Measurements from ENCODE around the gene CACNA1D.

Gene CACNA1D

DNA sequence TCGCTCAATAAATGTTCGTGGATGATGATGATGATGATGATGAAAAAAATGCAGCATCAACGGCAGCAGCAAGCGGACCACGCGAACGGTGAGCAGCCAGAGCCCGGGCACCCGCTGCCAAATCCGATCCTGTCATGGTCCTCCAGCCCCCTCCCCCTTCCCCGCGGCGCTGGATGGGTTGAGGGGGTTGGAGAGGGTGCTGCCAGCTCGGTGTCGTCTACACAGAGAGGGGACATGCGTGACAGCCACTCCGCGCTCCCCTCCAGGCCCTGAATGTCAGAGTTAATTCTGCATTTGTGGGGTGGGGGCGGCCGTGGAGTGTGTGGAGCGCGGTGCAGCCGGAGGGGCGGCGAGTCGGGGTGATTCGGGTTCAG lies 722 bp downstream of the CACNA1D start:
- no peaks in the 10 kb centered on the region for H3K36me3 ChIP-seq (ENCODE audit: control insufficient read depth in 5 of 5, insufficient read depth in 5 of 5, low read length in 5 of 5)
- H3K27ac ChIP-seq (ENCODE audit: low read depth, low read length): no peak overlapping the region
- H3K9ac ChIP-seq (ENCODE audit: low read length in 5 of 5): no peak overlapping the region
- H3K4me1 ChIP-seq (ENCODE audit: control insufficient read depth in 5 of 5, insufficient read depth in 5 of 5, low read length in 5 of 5): peaks cover 0 to 19% (median 17%) of the 10 kb centered on the region in 5 donors
- H3K9me3 ChIP-seq (ENCODE audit: control insufficient read depth in 5 of 5, low read length in 5 of 5): no peaks in the 10 kb centered on the region
- peak overlapping the region in 4 of 5 donors; percentile 11 to 54 (median 41) for H3K4me3 ChIP-seq (ENCODE audit: low read depth in 1 of 5, low read length in 5 of 5)
- H3K27me3 ChIP-seq (ENCODE audit: control insufficient read depth in 5 of 5, insufficient read depth in 4 of 5, low read length in 5 of 5): peaks cover 6 to 38% (median 29%) of the 10 kb centered on the region in 5 donors

DNA sequence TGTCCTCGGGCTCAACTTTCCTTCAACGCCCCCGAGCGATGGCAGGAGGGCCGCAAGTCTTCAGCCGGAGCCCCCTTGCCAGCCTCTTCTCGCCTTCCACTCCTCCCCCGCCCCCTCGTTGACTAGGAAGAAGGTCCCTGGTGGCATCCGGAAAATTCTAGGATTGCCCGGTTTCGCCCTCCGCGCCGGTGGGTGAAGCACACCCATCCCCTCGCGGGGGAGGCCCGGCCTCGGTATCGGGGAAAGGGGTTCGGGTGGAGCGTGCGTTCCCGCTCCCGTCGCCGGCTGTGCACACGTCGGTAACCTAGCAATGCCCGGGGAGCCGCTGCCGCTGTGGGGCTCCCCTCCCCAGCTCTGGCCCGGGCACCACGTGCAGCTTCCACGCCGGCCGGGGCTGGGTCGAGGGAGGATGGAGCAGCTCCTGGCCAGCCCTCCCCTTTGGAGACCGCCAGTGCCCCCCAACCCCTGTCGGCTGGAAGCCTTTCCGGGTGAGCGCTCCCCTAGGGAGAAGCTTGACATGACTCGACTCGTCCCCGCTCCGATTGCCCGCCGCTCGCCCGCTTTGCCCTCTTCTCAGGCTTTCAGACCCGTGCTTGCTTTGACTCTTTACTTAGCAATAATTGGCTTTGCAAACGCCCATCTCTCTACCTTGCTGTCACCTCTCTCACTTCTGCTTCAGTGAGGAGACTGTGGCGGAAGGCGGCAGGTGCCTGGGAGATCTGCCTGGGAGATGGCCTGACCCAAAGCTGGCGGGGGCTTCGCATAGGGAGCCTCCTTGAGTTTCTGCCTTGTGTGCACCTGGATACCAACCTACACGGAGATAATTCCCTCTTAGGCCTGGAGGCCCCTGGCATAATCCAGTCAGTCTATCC lies 1.3 kb downstream of the CACNA1D start:
- Histone ChIP-seq H3K27me3 (ENCODE audit: control insufficient read depth in 5 of 5, insufficient read depth in 4 of 5, low read length in 5 of 5) (peaks cover 6 to 38% (median 25%) of the 10 kb centered on the region in 5 donors), H3K4me3 (ENCODE audit: low read depth in 1 of 5, low read length in 5 of 5) (peak overlapping the region in 4 of 5 donors; percentile 11 to 54 (median 41)), H3K9me3 (ENCODE audit: control insufficient read depth in 5 of 5, low read length in 5 of 5) (no peaks in the 10 kb centered on the region), H3K27ac (ENCODE audit: low read depth, low read length) (no peak overlapping the region), H3K4me1 (ENCODE audit: control insufficient read depth in 5 of 5, insufficient read depth in 5 of 5, low read length in 5 of 5) (peaks cover 0 to 19% (median 17%) of the 10 kb centered on the region in 5 donors), H3K36me3 (ENCODE audit: control insufficient read depth in 5 of 5, insufficient read depth in 5 of 5, low read length in 5 of 5) (no peaks in the 10 kb centered on the region), H3K9ac (ENCODE audit: low read length in 5 of 5) (no peak overlapping the region)

DNA sequence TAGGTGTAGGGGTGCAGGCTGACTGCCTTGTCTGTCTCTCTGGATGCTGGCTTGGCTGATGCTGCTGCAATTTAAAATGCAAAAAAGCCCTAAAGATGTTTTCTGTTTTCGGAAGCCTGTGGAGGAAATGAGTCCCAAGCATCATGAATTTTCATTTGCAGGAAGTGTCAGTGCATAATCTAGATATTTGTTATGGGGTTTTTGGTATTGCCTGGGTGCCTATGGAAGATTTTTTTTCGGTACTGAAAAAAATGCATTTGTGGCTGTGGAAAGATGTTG lies 1.9 kb downstream of the CACNA1D start:
- no peaks in the 10 kb centered on the region for H3K9me3 ChIP-seq (ENCODE audit: control insufficient read depth in 5 of 5, low read length in 5 of 5)
- no peak overlapping the region for H3K27ac ChIP-seq (ENCODE audit: low read depth, low read length)
- H3K4me3 ChIP-seq (ENCODE audit: low read depth in 1 of 5, low read length in 5 of 5): no peak overlapping the region
- no peaks in the 10 kb centered on the region for H3K36me3 ChIP-seq (ENCODE audit: control insufficient read depth in 5 of 5, insufficient read depth in 5 of 5, low read length in 5 of 5)
- H3K27me3 ChIP-seq (ENCODE audit: control insufficient read depth in 5 of 5, insufficient read depth in 4 of 5, low read length in 5 of 5): peaks cover 6 to 38% (median 29%) of the 10 kb centered on the region in 5 donors
- H3K4me1 ChIP-seq (ENCODE audit: control insufficient read depth in 5 of 5, insufficient read depth in 5 of 5, low read length in 5 of 5): peaks cover 0 to 19% (median 17%) of the 10 kb centered on the region in 5 donors
- no peak overlapping the region for H3K9ac ChIP-seq (ENCODE audit: low read length in 5 of 5)

DNA sequence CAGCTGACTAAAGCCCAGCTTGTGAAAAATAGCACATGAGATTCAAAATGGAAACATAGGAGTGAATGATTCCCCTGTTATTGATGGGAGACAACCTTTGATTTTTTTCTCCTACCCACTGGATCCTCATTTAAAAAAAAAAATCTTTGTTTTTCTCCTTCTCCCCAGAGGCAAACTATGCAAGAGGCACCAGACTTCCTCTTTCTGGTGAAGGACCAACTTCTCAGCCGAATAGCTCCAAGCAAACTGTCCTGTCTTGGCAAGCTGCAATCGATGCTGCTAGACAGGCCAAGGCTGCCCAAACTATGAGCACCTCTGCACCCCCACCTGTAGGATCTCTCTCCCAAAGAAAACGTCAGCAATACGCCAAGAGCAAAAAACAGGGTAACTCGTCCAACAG lies 2.6 kb downstream of the CACNA1D start:
- no peaks in the 10 kb centered on the region for H3K9me3 ChIP-seq (ENCODE audit: control insufficient read depth in 5 of 5, low read length in 5 of 5)
- no peak overlapping the region for H3K27ac ChIP-seq (ENCODE audit: low read depth, low read length)
- H3K9ac ChIP-seq (ENCODE audit: low read length in 5 of 5): no peak overlapping the region
- H3K27me3 ChIP-seq (ENCODE audit: control insufficient read depth in 5 of 5, insufficient read depth in 4 of 5, low read length in 5 of 5): peaks cover 6 to 38% (median 29%) of the 10 kb centered on the region in 5 donors
- H3K36me3 ChIP-seq (ENCODE audit: control insufficient read depth in 5 of 5, insufficient read depth in 5 of 5, low read length in 5 of 5): no peaks in the 10 kb centered on the region
- peaks cover 0 to 19% (median 17%) of the 10 kb centered on the region in 5 donors for H3K4me1 ChIP-seq (ENCODE audit: control insufficient read depth in 5 of 5, insufficient read depth in 5 of 5, low read length in 5 of 5)
- no peak overlapping the region for H3K4me3 ChIP-seq (ENCODE audit: low read depth in 1 of 5, low read length in 5 of 5)

DNA sequence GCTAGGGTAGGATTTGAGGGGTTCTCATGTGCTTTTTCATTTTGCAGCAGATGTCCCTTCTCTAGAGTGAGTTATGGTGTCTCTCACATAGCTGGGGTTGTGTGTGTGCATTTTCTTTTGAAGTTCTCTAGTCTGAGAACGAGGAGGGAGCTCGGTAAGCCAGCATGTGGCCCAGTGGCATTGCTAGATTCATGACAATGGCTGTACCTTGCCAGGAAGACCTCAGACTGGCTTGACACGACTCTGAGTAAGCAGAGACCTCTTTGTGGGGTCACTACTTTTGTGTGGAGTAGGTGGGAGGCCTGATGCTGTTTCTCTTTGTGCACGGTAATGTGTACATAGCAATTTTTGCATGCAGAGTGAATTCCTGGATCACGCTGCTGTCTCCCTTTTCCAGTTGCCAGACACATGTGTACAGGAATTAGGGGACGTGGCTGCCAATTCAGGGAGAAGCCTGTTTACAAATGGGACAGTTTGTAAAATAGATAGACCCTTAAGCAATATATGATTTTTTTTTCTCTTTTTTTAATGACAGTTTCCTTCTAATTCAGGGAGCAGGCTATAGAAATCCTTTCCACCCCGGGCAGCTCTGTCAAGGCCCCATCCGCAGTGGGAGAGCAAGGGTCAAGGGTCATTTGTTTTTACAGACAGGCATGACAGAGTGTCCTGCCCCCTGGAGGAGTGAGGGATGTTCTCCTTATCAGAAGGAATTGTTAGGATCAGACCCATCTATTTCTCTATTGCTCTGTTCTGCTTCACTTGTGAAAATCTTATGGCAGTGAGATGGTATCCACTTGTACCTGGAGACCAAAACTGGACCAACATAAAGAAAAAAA lies 4.6 kb downstream of the CACNA1D start:
- Histone ChIP-seq H3K27ac (ENCODE audit: low read depth, low read length) (no peak overlapping the region), H3K9me3 (ENCODE audit: control insufficient read depth in 5 of 5, low read length in 5 of 5) (no peaks in the 10 kb centered on the region), H3K4me3 (ENCODE audit: low read depth in 1 of 5, low read length in 5 of 5) (no peak overlapping the region), H3K36me3 (ENCODE audit: control insufficient read depth in 5 of 5, insufficient read depth in 5 of 5, low read length in 5 of 5) (no peaks in the 10 kb centered on the region), H3K9ac (ENCODE audit: low read length in 5 of 5) (no peak overlapping the region), H3K4me1 (ENCODE audit: control insufficient read depth in 5 of 5, insufficient read depth in 5 of 5, low read length in 5 of 5) (peaks cover 0 to 14% (median 14%) of the 10 kb centered on the region in 5 donors), H3K27me3 (ENCODE audit: control insufficient read depth in 5 of 5, insufficient read depth in 4 of 5, low read length in 5 of 5) (peaks cover 6 to 27% (median 26%) of the 10 kb centered on the region in 5 donors)

DNA sequence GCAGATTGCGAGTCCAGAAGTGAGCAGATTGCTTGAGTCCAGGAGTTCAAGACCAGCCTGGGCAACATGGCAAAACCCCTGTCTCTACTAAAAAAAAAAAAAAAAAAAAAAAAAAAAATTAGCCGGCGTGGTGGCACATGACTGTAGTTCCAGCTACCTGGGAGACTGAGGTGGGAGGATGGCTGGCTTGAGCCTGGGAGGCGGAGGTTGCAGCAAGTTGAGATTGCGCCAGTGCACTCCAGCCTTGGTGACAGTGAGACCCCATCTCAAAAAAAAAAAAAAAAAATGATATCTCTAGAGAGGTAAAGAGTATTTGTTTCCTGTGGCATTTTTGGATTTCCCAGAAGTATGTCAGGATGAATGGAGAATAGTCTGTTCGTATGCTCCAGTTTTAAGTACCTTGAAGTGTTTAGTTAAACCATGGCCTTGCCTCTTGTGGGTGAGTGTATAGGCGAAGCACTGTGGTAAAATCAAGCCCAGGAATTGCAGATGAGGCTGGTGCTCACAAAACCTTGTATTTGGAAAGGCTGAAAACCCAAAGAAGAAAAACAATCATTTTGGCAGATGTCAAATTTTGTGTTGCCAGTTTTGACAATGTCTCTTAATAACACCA lies 5.9 kb downstream of the CACNA1D start:
- H3K4me1 ChIP-seq (ENCODE audit: control insufficient read depth in 5 of 5, insufficient read depth in 5 of 5, low read length in 5 of 5): peaks cover 0 to 8% (median 7%) of the 10 kb centered on the region in 5 donors
- no peaks in the 10 kb centered on the region for H3K36me3 ChIP-seq (ENCODE audit: control insufficient read depth in 5 of 5, insufficient read depth in 5 of 5, low read length in 5 of 5)
- H3K27ac ChIP-seq (ENCODE audit: low read depth, low read length): no peak overlapping the region
- H3K9me3 ChIP-seq (ENCODE audit: control insufficient read depth in 5 of 5, low read length in 5 of 5): no peaks in the 10 kb centered on the region
- peaks cover 6 to 22% (median 19%) of the 10 kb centered on the region in 5 donors for H3K27me3 ChIP-seq (ENCODE audit: control insufficient read depth in 5 of 5, insufficient read depth in 4 of 5, low read length in 5 of 5)
- no peak overlapping the region for H3K4me3 ChIP-seq (ENCODE audit: low read depth in 1 of 5, low read length in 5 of 5)
- H3K9ac ChIP-seq (ENCODE audit: low read length in 5 of 5): no peak overlapping the region

DNA sequence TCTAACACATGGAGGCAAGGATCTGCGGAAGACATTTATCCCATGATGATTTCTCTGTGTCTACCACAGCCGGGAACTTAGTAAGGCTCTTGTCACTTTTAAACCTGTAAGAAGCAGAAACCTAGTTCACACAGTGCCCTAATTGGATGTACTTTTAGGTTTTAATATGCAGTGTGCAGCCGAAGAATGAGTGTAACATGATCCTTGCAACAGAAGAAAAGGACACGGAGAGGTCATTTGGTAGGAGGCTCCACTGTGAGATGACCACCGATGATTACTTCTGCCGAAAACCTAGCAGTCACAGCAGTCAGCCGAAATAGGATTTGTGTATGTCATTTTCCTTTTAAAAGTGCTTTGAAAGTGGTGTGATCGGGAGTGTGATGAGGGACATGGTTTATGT lies 6.8 kb downstream of the CACNA1D start:
- H3K27me3 ChIP-seq (ENCODE audit: control insufficient read depth in 5 of 5, insufficient read depth in 4 of 5, low read length in 5 of 5): peaks cover 1 to 14% (median 11%) of the 10 kb centered on the region in 5 donors

GRCh38 chr3:53502737-53503136 lies 8.3 kb downstream of the CACNA1D start:
- H3K9ac ChIP-seq (ENCODE audit: low read length in 5 of 5): no peak overlapping the region
- H3K4me3 ChIP-seq (ENCODE audit: low read depth in 1 of 5, low read length in 5 of 5): no peak overlapping the region
- no peak overlapping the region for H3K27ac ChIP-seq (ENCODE audit: low read depth, low read length)
- no peaks in the 10 kb centered on the region for H3K36me3 ChIP-seq (ENCODE audit: control insufficient read depth in 5 of 5, insufficient read depth in 5 of 5, low read length in 5 of 5)
- no peaks in the 10 kb centered on the region for H3K4me1 ChIP-seq (ENCODE audit: control insufficient read depth in 5 of 5, insufficient read depth in 5 of 5, low read length in 5 of 5)
- H3K9me3 ChIP-seq (ENCODE audit: control insufficient read depth in 5 of 5, low read length in 5 of 5): no peaks in the 10 kb centered on the region
- peaks cover 0 to 4% (median 0%) of the 10 kb centered on the region in 5 donors for H3K27me3 ChIP-seq (ENCODE audit: control insufficient read depth in 5 of 5, insufficient read depth in 4 of 5, low read length in 5 of 5)

More for the DNA sequence above, 6.8 kb downstream of the CACNA1D start:
- H3K4me1 ChIP-seq (ENCODE audit: control insufficient read depth in 5 of 5, insufficient read depth in 5 of 5, low read length in 5 of 5): no peaks in the 10 kb centered on the region
- no peak overlapping the region for H3K9ac ChIP-seq (ENCODE audit: low read length in 5 of 5)
- no peaks in the 10 kb centered on the region for H3K36me3 ChIP-seq (ENCODE audit: control insufficient read depth in 5 of 5, insufficient read depth in 5 of 5, low read length in 5 of 5)
- H3K4me3 ChIP-seq (ENCODE audit: low read depth in 1 of 5, low read length in 5 of 5): no peak overlapping the region
- no peaks in the 10 kb centered on the region for H3K9me3 ChIP-seq (ENCODE audit: control insufficient read depth in 5 of 5, low read length in 5 of 5)
- H3K27ac ChIP-seq (ENCODE audit: low read depth, low read length): no peak overlapping the region

GRCh38 chr3:53503195-53503594 lies 8.8 kb downstream of the CACNA1D start:
- no peaks in the 10 kb centered on the region for H3K4me1 ChIP-seq (ENCODE audit: control insufficient read depth in 5 of 5, insufficient read depth in 5 of 5, low read length in 5 of 5)
- H3K27me3 ChIP-seq (ENCODE audit: control insufficient read depth in 5 of 5, insufficient read depth in 4 of 5, low read length in 5 of 5): peaks cover 0 to 4% (median 0%) of the 10 kb centered on the region in 5 donors
- H3K9me3 ChIP-seq (ENCODE audit: control insufficient read depth in 5 of 5, low read length in 5 of 5): no peaks in the 10 kb centered on the region
- H3K4me3 ChIP-seq (ENCODE audit: low read depth in 1 of 5, low read length in 5 of 5): no peak overlapping the region
- H3K9ac ChIP-seq (ENCODE audit: low read length in 5 of 5): no peak overlapping the region
- H3K27ac ChIP-seq (ENCODE audit: low read depth, low read length): no peak overlapping the region
- no peaks in the 10 kb centered on the region for H3K36me3 ChIP-seq (ENCODE audit: control insufficient read depth in 5 of 5, insufficient read depth in 5 of 5, low read length in 5 of 5)
